Fibroblast of the aortic adventitia (primary cell): Measurements from ENCODE around the gene FAM53B. TPM values are rescaled to one million over a fixed set of nuclear protein-coding genes. Genes with fewer than 3 reads are reported as not detected.
A peak's percentile ranks its signal among the peaks of the same experiment; 100 is the strongest.
"Not testable (repeated sequence)": the region's sequence is repeated elsewhere in the genome, so short reads cannot be mapped to it uniquely, and the experiment has no call there.

Experiments used
- DNase-seq: peaks from one replicate; pipeline ENCODE4 v3.0.0-alpha.2; 2010; ENCODE audit warnings: low read depth
- H3K4me3 ChIP-seq: 2 replicates; pipeline ENCODE4 v1.5.1; 2011; ENCODE audit warnings: low read depth, mild to moderate bottlenecking, control low read depth, low read length, moderate library complexity
- CTCF ChIP-seq: IDR thresholded peaks from 2 replicates; pipeline ENCODE4 v1.5.1; 2011; ENCODE audit warnings: mild to moderate bottlenecking, low read length, control low read depth, inconsistent platforms; ENCODE audit not compliant: insufficient read depth
- total RNA-seq: library from RNA; depleted of rRNA; stranded (reverse); fragments of >200 nt; gene quantifications from 2 replicates; pipeline ENCODE4 v1.2.3, GENCODE V29; 2012; ENCODE audit warnings: low replicate concordance

Gene FAM53B
- total RNA-seq, 1 donor: 9.2 TPM

GRCh38 chr10:124614003-124614659 is 130.0 kb downstream of the FAM53B start:
- no peak for DNase-seq
- no peak overlapping the region for H3K4me3 ChIP-seq
- TF ChIP-seq CTCF: no peak

- peak; percentile 65 for DNase-seq
- TF ChIP-seq CTCF: no peak
- H3K4me3 ChIP-seq: no peak overlapping the region
These were observed 131.3 kb downstream of the FAM53B start for GRCh38 chr10:124612611-124613498.

DNA sequence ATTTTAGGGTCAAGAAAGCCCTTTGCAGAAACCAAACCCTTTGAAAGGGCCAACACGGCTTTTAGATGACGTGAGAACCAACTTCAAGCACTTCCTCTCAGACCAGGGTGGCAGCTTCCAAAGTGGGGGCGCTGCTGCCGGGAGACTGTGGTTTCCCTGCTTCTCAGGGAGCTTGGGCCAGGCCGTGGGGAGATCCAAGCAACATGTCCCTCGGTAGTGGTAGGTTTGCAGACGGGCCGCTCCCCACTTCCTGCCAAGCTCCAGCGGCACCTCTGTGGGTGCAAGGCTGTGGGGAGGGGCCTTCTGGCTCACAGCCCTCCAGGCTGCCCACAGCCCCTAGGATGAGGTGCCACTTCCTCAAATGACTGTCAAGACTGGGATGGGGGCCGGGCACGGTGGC is 132.4 kb downstream of the FAM53B start:
- DNase-seq: no peak

GRCh38 chr10:124610851-124611250 is 133.3 kb downstream of the FAM53B start:
- not testable (repeated sequence) for H3K4me3 ChIP-seq, DNase-seq

More for the DNA sequence above, 132.4 kb downstream of the FAM53B start:
- TF ChIP-seq CTCF: no peak
- H3K4me3 ChIP-seq: no peak overlapping the region

GRCh38 chr10:124610186-124610585 is 134.0 kb downstream of the FAM53B start:
- DNase-seq, H3K4me3 ChIP-seq: not testable (repeated sequence)

DNA sequence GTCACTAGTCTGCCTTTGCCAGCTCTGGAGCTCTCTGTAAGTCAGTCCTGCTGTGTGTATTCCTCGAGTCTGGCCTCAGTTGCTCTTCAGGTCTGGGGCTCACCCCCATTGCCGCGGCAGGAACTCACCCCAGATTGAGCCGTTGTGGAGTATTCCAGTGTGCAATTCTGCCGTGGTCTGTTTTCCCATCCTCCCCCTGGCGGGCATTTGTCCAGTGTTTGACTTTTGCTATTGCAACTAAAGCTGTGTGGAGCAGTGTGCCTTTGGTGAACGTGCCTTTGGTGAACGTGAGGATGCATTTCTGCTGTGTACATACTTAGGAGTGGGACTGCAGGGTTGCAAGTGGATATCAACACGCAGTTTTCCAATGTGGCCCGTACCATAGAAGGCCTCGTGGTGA is 134.5 kb downstream of the FAM53B start:
- DNase-seq: no peak
- no peak for TF ChIP-seq CTCF
- no peak overlapping the region for H3K4me3 ChIP-seq

GRCh38 chr10:124608093-124608721 is 136.0 kb downstream of the FAM53B start:
- TF ChIP-seq CTCF: no peak
- H3K4me3 ChIP-seq: no peak overlapping the region
- no peak for DNase-seq
